Stomach (tissue), 9 donors: ENCODE results near the gene RFX3. TPM values are rescaled to one million over a fixed set of nuclear protein-coding genes. Genes with fewer than 3 reads are reported as not detected.

Source experiments
- DNase-seq, 2 donors: peaks; one replicate each; pipeline versions ENCODE4 v3.0.0 to v3.0.0-alpha.2; 2013 to 2019
- H3K27ac ChIP-seq, 5 donors: fragments of 200-600 bp in 4 of 5; sonication (generic) in 4 of 5; one replicate each; pipeline ENCODE4 v1.5.1; 2013 to 2019; ENCODE audit warnings: mild to moderate bottlenecking in 1 of 5, moderate library complexity in 1 of 5
- H3K27me3 ChIP-seq, 3 donors: fragments of 200-600 bp; sonication (generic); one replicate each; pipeline ENCODE4 v1.5.1; 2017 to 2019; ENCODE audit warnings: mixed run types in 1 of 3
- H3K36me3 ChIP-seq, 4 donors: fragments of 200-600 bp; sonication (generic); 1 replicate in 3 of 4; 2 replicates in 1 of 4; pipeline ENCODE4 v1.5.1; 2016 to 2019
- H3K4me1 ChIP-seq, 4 donors: fragments of 200-600 bp; sonication (generic); one replicate each; pipeline ENCODE4 v1.5.1; 2016 to 2019
- H3K4me3 ChIP-seq, 4 donors: fragments of 200-600 bp; sonication (generic) in 3 of 4; one replicate each; pipeline ENCODE4 v1.5.1; 2016 to 2019; ENCODE audit warnings: mild to moderate bottlenecking in 1 of 4
- H3K9me3 ChIP-seq, 4 donors: fragments of 200-600 bp; sonication (generic); one replicate each; pipeline ENCODE4 v1.5.1; 2016 to 2019
- CTCF ChIP-seq, 7 experiments: fragments of 450-650 bp in 4 of 7; fragments of 200-600 bp in 3 of 7; sonication (generic) in 3 of 7; IDR thresholded peaks; one replicate each; pipeline ENCODE4 v1.5.1; 2016 to 2019; ENCODE audit warnings: antibody characterized with exemption in 7 of 7, control low read depth in 2 of 7, mild to moderate bottlenecking in 1 of 7
- EP300 ChIP-seq: sonication (generic); formaldehyde crosslinking; IDR thresholded peaks from one replicate; pipeline ENCODE4 v1.6.1; 2017; ENCODE audit warnings: antibody characterized with exemption
- POLR2A ChIP-seq, 4 donors: fragments of 450-650 bp; IDR thresholded peaks; one replicate each; pipeline ENCODE4 v1.6.1; 2016; ENCODE audit warnings: antibody characterized with exemption in 4 of 4, control low read depth in 2 of 4, mild to moderate bottlenecking in 1 of 4, moderate library complexity in 1 of 4
- POLR2AphosphoS5 ChIP-seq, 3 donors: sonication (generic); formaldehyde crosslinking; IDR thresholded peaks; one replicate each; pipeline ENCODE4 v1.6.1; 2016; ENCODE audit warnings: antibody characterized with exemption in 3 of 3
- WGBS, 5 donors: extraction: QIAGEN DNeasy Blood & Tissue Kit in 3 of 5; methylation state at CpG; one replicate each; pipeline versions ENCODE4 v1.1.5 to v1.1.7; 2013 to 2018; 5-methylcytosine and 5-hydroxymethylcytosine counted together
- intact Hi-C: fragments of 100-400 bp; cut with DNase I; formaldehyde crosslinking; loops from one replicate; pipeline ENCODE4 v1.15.1; 2023; ENCODE audit warnings: low total_unique reads
- polyA plus RNA-seq, 3 donors: library from polyadenylated mRNA; stranded (reverse); fragments of 200-250 nt; gene quantifications; one replicate each; pipeline ENCODE4 v1.2.3, GENCODE V29; 2013
- total RNA-seq, 5 donors: library from RNA; depleted of rRNA; stranded (reverse); fragments of >200 nt; gene quantifications; one replicate each; pipeline versions ENCODE4 v1.1.0 to v1.2.3, GENCODE V29; 2014 to 2016
- donor health status: healthy with polysubstance abuse.
- donor health status: Bipolar disorder and iron deficiency.
- donor health status: healthy.

The RFX3 gene
- total and polyA plus RNA-seq, 8 donors, result 0.76 to 22.8 (median 6.1) TPM

GRCh38 chr9:3359048-3359692 is 166.6 kb downstream of the RFX3 start:
- no peak overlapping the region for H3K4me3 ChIP-seq
- H3K9me3 ChIP-seq, result peaks cover 0 to 1% (median 0%) of the 10 kb centered on the region in 4 donors
- TF ChIP-seq POLR2A (IDR thresholded peaks at IDR 0.05) (no peak), EP300 (no peak), POLR2AphosphoS5 (IDR thresholded peaks at IDR 0.05) (no peak), CTCF (IDR thresholded peaks at IDR 0.05) (no peak)
- H3K27me3 ChIP-seq, result no peaks in the 10 kb centered on the region
- 91 to 94% (median 93%) methylated on average over 5 of the region's 5 CpGs for WGBS, 5 donors
- no peaks in the 10 kb centered on the region for H3K36me3 ChIP-seq
- no peak for DNase-seq
- intact Hi-C loops, result no loop called here
- H3K4me1 ChIP-seq, result peaks cover 0 to 26% (median 15%) of the 10 kb centered on the region in 4 donors
- no peak overlapping the region for H3K27ac ChIP-seq

- TF ChIP-seq POLR2AphosphoS5 (IDR thresholded peaks at IDR 0.05) (no peak), EP300 (no peak), POLR2A (IDR thresholded peaks at IDR 0.05) (no peak), CTCF (IDR thresholded peaks at IDR 0.05) (no peak)
- intact Hi-C loops, result no loop called here
- H3K4me1 ChIP-seq, result no peaks in the 10 kb centered on the region
- H3K9me3 ChIP-seq, result peaks cover 0 to under 1% (median 0%) of the 10 kb centered on the region in 4 donors
- H3K27ac ChIP-seq, result no peak overlapping the region
- H3K27me3 ChIP-seq, result no peaks in the 10 kb centered on the region
- no peaks in the 10 kb centered on the region for H3K36me3 ChIP-seq
- 80 to 86% (median 83%) methylated on average over 3 of the region's 3 CpGs for WGBS, 5 donors
- DNase-seq, result no peak
- no peak overlapping the region for H3K4me3 ChIP-seq
Measured at GRCh38 chr9:3348169-3348568, 177.6 kb downstream of the RFX3 start.

- no peaks in the 10 kb centered on the region for H3K4me1 ChIP-seq
- no peak overlapping the region for H3K4me3 ChIP-seq
- H3K27ac ChIP-seq, result no peak overlapping the region
- H3K36me3 ChIP-seq, result no peaks in the 10 kb centered on the region
- TF ChIP-seq EP300 (no peak), POLR2AphosphoS5 (IDR thresholded peaks at IDR 0.05) (no peak), POLR2A (IDR thresholded peaks at IDR 0.05) (no peak), CTCF (IDR thresholded peaks at IDR 0.05) (no peak)
- H3K27me3 ChIP-seq, result no peaks in the 10 kb centered on the region
- WGBS, 5 donors, result 61 to 77% (median 68%) methylated on average over 3 of the region's 3 CpGs
- DNase-seq, result peak in 1 of 2 donors; percentile 16
- intact Hi-C loops, result no loop called here
- no peaks in the 10 kb centered on the region for H3K9me3 ChIP-seq
Measured at GRCh38 chr9:3346549-3346948, 179.3 kb downstream of the RFX3 start.

- intact Hi-C loops, result no loop called here
Measured at GRCh38 chr9:3343671-3344070, 182.1 kb downstream of the RFX3 start.

More at GRCh38 chr9:3343671-3344070, 182.1 kb downstream of the RFX3 start:
- Histone ChIP-seq H3K4me1 (no peaks in the 10 kb centered on the region), H3K27ac (no peak overlapping the region), H3K36me3 (no peaks in the 10 kb centered on the region), H3K4me3 (no peak overlapping the region), H3K27me3 (no peaks in the 10 kb centered on the region), H3K9me3 (no peaks in the 10 kb centered on the region)
- DNase-seq, result no peak
- TF ChIP-seq EP300, result no peak
- no peak for TF ChIP-seq POLR2A (IDR thresholded peaks at IDR 0.05)
- no peak for TF ChIP-seq CTCF (IDR thresholded peaks at IDR 0.05)
- TF ChIP-seq POLR2AphosphoS5 (IDR thresholded peaks at IDR 0.05), result no peak
